ENCODE data around the gene PHACTR3.

Gene PHACTR3

DNA sequence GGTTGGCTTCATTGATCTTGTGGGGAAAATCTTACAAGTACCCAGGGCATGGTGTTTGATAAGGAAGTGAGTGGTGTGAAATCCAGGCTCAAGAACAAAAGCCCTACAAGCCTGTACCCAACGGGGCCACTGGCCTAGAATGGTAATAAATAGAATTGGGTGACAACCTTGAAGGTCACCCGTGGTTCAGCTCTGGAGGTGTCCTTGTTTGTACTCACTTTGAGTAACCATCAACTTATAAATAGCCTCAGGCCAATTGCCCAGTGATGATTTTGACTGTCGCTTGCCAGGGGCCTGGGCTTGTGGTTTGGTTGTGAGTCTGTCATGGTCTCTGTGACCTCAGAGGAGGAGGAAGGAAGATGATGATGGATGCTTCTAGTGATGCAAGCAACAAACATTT lies 87.8 kb downstream of the PHACTR3 start:
- no peak for DNase-seq (ENCODE audit: low read depth, low spot score)

DNA sequence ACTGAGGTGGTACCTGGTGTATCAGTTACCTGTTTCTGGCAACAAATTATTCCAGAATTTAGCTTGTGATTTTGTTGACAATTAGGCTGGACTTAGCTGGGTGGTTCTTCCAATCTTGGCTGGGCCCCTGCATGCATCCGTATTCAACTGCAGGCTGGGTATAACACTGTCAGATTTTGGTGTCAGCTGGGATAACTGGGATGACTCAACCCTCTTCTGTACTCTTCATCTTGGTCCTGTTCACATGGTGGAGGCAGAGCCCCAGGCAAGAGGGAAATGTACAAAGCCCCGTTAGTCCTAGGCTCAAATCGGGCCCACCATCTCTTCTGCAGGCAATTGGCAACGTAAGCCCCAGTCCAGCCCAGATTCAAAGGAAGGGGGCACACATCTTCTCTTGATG lies 89.2 kb downstream of the PHACTR3 start:
- DNase-seq (ENCODE audit: low read depth, low spot score) = no peak

DNA sequence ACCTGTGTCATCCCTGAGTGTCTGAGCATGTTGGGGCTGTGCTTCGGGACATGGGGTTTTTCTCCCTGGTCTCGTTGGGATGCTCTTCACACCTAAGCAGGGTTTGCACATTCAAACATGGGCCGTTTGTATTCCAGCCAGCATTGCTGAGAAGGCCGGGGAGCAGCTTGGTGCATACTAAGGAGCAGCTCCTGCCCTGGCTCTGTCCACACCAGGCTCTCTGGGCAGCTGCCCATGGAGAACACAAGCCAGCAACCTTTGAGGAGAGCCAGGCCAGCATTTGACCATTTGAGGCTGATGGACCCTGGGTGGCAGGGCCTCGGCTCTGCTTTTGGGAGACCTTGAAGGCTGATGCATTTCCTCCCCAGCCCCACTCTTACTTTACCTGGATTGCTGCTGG lies 92.1 kb downstream of the PHACTR3 start:
- no peak for DNase-seq (ENCODE audit: low read depth, low spot score)

DNA sequence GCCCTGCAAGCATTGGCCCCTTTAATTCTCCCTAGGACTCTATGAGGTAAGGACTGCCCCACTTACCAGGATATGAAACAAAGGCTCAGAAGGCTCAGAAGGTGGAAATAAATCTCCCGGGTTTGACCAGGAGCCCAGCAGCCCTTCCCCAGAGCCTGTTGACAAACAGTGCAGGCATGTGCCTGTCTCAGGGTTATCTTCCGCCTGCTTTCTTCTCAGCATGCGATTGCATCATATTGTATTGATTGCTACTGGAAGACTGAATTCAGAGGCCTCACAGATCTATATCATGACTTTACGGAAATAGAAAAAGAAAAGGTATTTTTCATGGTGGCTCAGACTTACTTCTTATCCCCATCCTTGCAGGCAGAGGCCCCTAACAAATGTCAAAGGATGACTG lies 92.7 kb downstream of the PHACTR3 start:
- DNase-seq (ENCODE audit: low read depth, low spot score) = no peak

DNA sequence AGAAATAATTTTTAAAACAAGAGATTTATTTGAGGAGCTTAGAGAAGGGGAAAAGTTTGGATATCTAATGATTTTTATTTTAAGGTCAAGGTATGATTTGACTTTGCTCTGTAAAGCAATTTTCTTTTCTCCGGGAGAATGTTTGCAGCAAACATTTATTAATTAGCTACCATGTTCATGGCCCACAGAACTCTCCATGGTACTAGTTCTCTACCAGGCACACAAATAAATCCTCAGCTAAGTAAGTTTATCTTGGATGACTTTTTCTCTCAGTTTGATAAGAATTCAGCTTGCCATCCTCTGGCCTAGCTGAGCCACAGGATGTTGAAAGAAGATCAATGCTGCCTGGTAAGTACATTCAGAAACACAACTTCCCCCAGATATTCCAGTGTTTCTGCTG lies 94.3 kb downstream of the PHACTR3 start:
- DNase-seq (ENCODE audit: low read depth, low spot score) = no peak

DNA sequence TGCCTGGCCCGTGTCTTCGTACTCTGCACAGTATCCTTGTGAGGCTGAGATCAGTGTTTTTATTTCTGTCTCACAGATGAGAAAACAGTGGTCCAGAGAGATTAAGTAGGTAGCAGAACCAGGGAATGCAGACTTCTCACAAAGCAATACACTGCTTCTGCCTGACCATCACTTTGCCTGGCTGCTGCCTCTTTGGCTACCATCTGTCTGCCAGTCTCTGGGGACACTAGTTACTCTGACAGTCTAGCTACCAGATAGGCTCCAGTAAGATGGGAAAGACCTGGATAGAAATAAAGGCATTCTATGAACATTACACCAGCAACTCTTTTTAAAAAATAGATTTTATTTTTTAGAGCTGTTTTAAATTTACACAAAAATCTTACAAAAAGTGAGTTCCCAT lies 96.9 kb downstream of the PHACTR3 start:
- no peak for DNase-seq (ENCODE audit: low read depth, low spot score)

DNA sequence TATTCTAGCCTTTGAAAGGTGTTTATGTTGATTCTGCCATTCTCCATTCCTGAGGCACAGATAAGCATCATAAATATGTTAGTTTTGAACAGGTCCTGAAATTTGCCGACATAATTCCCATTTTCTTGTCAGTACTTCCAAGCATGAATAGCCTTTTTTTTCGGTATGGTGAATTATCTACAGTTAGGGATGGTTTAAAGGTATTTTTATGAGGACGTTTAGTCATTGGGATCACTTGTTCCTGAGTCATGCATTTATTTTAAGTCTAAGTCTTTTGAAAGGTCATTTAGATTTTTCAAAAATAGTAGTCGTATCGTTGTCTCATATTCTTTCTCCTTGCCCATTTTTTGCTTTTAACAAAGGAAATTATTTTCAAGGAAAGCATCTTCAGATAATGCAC lies 98.7 kb downstream of the PHACTR3 start:
- DNase-seq (ENCODE audit: low read depth, low spot score) = no peak

DNA sequence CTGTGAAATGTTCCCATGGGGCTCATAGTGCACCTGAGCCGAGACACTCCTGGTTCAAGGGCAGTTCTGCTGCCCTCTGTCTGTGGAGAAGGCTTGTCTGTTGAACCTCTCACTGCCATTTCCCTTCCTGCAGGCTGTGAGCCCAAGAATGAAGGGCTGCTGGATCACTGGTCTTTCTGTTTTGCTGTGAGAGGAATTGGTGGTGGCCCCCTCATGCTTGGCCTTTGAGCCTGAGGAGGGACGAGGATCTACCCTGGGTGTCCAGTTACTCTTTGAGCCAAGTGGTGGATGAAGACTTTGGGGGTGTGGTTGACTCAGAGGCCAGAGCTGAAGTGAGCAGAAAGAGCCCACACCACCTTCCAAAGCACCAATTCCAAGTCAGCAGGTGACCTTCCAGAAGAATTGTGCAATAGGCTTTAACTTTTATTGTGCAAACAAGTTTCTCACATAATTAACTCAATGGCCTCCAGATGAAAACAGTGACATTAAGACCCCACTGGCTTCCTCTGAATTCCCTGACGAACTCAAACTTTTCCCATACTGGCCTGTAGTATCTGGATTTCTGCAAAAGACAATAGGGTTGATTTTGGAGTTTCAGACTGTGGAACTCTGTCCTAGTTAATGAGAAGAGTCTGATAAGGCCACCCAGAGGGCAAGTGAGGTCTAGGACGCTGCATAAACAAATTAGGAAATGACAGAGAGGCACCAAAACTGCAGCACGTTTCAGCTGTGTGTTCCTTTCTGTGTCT lies 101.5 kb downstream of the PHACTR3 start:
- DNase-seq (ENCODE audit: low read depth, low spot score) = no peak

DNA sequence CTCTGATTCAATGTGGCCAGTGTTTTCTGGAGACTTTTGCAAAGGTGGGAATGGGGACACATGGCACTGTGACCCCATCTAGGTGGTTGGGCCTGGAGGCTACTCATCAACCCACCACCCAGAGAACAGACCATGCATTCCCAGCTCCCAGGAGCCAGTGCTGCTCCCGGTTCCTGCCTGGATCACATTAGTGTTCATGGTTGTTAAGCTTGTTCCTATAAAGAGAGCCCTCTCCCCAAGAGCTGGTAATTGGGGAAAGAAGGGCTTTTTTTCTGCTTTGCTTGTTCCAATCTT lies 102.0 kb downstream of the PHACTR3 start:
- no peak for DNase-seq (ENCODE audit: low read depth, low spot score)

DNA sequence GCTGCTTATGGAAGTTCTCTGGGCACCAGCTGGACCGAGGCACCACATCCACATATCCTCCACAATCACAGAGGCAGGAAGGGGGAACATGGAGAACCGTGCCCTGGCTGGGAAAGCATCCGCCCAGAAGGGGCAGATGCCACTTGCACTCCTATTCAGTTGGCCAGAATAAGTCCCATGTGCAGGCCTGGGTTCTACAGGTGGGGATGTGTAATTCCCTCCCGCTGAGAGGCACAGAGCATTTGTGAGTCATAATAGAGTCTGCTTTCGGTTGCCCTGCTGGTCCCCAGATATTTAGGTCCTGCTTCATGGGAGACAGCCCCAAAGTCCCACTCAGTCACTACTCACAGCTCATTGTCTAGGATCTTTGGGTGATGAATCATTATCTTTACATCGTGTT lies 104.0 kb downstream of the PHACTR3 start:
- DNase-seq (ENCODE audit: low read depth, low spot score) = no peak

DNA sequence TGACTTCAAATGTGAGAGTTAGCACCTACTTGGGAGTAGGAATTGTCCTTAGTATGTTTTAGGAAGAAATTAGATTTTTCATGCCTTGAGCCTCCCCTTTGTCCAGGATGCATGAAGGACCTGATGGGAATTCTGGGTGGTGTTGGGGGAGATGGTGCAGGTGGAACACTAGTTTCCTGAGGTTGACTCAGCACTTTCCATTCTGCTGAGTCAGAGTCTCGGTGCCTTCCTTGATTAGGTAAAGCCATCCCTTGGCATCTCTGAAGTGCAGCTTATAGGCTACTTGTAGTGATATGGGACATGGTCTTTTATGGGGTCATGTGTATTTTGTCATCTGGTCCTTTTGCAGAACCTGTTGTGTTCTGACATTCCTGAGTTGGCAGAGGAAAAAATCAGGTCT lies 105.3 kb downstream of the PHACTR3 start:
- DNase-seq (ENCODE audit: low read depth, low spot score) = no peak

DNA sequence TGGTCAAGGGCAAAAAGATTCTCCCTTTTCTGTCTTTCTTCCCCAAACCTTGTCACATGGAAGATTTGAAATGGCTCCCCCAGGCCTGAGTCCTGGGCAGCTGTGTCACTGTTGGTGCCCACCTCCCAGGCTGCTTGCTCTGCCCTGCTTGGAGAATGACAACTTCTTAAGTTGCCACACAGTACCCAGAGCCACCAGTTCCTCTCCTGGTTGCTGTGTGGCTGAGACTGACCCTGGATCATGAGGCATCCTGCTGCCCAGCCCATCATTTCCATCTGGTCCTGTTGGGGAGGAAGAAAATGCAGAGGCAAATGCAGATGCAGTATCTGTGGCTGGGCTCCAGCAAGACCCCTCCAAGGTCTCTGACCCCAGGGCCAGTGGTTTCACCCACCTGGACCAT lies 113.7 kb downstream of the PHACTR3 start:
- DNase-seq (ENCODE audit: low read depth, low spot score) = no peak

DNA sequence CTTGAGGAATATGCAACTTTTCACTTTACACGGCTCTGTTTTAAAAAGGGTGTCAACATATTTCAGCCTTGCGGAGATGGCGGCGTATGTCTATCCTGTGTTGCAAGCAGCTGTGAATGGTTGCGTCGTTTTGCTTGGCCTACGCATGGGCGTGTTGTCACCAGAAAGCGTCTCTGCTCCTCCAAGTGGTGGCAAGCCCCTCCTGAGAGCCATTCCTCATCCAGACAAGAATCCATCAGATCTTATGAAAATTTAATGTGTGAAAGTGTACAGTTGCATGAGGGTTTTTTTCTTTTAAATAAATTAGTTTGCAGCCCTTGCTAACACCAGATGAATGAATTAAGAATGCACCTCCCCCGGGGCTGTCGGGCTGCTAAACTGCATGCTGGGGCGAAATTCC lies 114.4 kb downstream of the PHACTR3 start:
- no peak for DNase-seq (ENCODE audit: low read depth, low spot score)

DNA sequence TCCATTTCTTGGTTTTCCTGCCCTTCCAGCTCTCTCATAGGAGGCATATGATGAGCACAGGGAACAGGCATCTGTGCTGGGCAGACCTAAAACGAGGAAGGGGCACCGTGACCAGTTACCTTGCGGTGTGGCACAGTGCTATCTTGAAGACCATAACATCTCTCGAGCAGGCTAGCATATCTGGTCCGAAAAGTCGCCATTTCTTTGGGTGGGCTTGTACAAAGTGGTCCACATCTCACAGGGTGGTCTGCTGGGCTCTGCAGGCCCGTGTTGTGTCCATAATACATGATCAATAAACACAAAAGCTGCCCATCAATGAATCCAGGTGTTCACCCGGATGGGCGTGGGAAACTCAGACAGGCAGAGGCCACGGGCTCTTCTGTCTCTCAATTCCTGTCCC lies 115.7 kb downstream of the PHACTR3 start:
- no peak for DNase-seq (ENCODE audit: low read depth, low spot score)

DNA sequence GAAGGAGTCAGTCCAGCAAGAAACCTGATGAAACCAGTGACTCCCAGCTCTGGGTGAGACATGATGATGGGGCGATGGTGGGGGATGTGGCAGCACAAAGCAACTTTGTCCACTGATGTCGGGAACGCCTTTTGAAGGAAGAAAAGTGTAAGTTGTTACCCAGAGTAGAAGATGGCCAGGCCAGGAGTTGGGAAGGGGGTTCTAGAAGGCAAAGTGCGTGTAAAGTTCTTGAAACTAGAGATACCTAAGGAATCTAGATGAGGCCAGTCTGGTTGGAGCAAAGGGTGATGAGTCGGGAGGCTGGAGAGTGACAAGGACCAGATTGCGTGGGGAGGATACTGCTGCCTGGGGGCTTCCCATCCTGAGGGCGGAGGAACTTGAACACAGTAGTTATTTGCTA lies 117.0 kb downstream of the PHACTR3 start:
- no peak for DNase-seq (ENCODE audit: low read depth, low spot score)

DNA sequence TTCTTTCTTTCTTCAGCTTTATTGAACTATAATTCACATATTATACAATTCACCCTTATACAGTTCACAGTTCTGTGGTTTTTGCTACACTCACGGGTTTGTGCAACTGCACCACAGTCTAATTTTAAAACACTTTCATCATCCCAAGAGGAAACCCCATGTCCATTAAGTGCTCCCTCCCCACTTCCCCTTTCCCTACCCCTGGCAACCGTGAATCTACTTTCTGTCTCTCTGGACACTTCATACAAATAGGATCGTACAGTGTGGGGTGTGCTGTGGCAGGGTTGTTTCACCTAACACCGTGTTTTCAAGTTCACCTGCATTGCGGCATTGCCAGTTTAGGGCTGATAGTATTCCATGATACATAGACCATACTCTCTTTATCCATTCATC lies 118.8 kb downstream of the PHACTR3 start:
- no peak for DNase-seq (ENCODE audit: low read depth, low spot score)

DNA sequence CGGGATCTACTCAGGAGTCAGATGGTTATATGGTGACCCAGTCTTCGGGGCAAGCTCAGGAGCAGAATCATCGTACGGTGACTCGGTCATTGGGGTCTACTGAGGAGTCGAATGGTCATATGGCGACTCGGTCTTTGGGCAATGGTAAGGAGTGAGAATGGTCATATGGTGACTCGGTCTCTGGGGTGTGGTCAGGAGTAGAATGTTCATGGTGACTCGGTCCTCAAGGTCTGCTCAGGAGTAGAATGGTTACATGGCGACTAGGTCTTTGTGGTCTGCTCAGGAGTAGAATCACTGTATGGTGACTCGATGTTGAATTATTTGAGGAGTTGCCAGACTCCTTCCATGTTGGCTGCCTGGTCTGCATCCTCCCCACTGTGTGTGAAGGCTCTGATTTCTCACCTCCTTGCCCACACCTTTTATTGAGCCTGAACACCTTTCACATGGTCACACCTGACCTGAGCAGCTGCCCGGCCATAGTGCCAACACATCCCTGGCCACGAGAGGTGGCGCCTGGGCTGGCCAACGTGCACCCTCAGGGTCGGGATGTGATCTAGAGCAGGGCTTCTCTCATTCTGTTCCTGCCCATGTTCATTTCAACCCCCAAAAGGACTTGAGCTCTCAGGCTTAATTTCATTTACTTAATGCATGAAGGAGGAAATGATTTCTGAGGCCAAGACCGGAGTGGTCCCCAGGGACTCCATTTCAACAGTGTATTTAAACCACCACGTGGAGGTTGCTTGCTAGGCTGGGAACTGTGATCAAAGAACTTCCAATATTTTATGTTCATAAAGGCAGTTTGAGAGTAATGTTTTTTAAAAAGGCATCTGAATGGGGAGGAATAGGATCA lies 119.5 kb downstream of the PHACTR3 start:
- DNase-seq (ENCODE audit: low read depth, low spot score) = no peak

DNA sequence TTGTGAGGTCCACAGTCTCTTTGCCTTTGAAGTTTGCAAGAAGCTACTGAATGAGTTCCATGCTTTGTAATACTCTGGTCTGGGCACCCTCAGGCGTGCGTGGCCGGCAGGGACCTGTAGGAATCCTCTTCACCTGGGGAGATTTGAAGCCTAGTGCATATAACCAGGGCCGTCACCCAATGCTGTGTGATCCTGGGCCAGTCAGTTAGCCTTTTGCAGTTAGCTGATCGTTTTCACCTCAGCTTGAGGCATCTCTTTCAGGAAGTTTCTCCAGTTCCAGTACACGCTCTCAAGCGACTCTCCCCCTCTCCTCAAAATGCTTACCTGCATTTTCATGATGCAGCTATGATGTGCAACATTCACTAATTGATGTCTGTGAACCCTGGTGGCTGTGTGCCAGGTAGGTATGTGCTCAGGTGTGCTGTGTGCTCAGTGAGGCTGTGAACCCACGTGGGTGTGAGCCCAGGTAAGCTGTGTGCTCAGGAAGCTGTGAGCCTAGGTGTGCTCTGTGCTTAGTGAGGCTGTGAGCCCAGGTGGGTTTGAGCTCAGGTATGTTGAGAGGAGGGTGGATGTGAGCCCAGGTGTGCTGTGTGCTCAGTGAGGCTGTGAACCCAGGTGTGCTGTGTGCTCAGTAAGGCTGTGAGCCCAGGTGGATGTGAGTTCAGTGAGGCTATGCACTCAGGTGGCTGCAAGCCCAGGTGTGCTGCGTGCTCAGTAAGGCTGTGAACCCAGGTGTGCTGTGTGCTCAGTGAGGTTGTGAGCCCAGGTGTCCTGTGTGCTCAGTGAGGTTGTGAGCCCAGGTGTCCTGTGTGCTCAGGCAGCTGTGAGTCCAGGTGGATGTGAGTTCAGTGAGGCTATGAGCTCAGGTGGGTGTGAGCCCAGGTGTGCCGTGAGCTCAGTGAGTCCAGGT lies 120.4 kb downstream of the PHACTR3 start:
- no peak for DNase-seq (ENCODE audit: low read depth, low spot score)

DNA sequence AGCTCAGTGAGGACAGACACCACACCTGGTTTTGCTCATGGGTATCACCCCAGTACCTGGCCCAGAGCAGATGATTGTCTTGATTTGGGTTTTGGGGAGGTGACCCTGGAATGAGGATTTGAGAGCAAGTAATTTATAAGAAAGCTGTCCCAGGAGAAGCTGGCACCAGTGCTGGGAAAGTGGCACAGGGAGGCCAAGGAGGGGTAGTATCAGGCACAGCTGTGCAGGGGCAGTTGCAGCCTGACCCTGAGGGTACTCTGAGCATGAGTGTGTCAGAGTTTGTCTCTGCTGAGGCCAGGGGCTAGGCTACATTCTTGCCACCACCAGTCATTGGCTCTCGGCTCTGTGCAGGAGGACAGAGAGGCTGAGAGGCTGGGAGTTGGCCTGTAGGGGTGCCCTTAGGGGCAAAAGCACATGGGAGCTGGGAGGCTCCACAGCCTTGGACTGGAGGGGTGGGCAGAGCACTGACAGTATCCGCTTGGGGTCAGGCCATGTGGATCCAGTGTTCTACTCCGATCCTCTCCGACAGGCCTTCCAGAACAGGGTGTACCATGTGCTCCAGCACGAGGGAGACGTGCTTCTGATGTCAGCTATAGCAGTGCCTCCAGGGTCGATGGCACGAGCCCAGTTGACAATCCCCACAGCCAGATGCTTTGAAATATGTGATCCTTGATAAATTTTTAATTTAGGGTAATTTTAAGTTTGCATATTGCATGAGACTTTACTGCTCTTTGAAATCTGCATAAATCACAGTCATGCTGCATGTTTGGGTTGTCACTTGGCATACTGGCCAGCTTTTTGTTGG lies 121.3 kb downstream of the PHACTR3 start:
- DNase-seq (ENCODE audit: low read depth, low spot score) = no peak

DNA sequence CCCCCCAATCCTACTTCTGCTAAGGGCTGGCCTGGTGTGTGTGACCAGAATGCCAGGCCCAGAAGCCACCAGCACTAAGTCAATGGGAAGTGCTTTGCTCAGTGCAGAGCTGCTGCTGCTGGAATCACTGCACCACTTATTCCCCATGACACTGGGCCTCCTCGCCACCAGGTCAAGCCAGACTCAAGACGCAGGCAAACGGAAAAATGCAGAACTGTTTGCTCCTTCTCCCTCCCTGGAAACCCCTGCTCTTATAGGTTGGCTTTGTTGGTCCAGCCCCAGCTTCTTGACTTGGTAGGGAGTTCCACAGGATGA lies 121.9 kb downstream of the PHACTR3 start:
- DNase-seq (ENCODE audit: low read depth, low spot score) = no peak

DNA sequence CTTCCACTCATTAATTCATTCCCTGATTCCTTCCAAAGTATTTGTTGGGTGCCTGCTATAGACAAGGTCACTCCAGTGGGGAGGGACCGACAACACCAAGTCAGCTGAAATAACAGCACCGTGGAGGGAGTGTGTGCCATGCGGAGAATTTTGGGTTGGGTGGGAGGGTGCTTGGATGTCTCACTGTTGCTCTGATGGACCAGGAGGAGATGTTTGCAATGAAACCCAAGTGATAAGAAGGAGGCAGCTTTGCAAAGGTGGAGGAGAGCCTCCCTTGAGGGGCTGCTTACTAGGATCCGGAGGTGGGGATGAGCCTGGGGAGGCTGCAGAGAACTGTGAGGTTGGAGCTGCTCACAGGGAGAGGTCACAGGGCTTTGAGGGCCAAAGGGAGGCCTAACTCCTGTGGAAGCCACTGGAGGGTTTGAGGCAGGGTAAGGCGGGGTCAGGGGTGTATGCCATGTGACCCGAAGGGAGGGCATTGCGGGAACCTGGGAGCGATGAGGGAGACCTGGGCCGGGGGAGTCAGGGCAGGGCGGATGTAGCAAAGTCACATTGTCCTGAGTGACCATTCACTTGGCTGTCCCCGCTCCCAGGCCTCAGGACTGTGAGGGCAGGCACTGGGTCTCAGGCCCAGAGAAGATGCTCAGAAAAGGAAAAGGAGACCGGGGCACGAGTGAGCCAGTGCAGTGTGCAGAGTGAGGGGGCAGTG lies 124.5 kb downstream of the PHACTR3 start:
- no peak for DNase-seq (ENCODE audit: low read depth, low spot score)
